ENCODE results near the gene ACADS.

DNA sequence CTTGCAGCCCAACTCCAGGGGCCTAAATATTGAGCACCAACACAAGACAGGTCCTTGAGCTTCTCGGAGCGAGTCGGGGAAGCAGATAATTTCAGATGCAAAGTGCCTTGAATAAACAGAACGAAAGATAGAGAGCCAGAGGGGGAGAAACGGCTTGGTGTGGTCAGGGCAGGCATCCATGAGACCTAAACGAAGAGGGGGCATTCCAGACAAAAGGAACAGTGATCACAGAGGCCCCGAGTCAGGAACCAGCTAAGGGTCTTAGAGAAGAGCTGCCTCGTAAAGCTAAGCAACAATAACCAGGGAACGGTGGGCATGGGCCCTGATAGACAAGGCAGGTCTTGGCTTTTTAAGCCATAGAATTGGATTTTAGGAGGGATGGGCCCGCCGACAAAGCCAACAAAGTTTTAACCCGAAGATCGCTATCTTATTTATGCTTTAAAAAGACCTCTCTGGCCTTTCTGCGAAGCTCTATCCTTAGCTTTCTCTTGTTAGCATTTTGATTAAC lies 421 bp upstream of the ACADS start:
- TF ChIP-seq, protein P1, sequence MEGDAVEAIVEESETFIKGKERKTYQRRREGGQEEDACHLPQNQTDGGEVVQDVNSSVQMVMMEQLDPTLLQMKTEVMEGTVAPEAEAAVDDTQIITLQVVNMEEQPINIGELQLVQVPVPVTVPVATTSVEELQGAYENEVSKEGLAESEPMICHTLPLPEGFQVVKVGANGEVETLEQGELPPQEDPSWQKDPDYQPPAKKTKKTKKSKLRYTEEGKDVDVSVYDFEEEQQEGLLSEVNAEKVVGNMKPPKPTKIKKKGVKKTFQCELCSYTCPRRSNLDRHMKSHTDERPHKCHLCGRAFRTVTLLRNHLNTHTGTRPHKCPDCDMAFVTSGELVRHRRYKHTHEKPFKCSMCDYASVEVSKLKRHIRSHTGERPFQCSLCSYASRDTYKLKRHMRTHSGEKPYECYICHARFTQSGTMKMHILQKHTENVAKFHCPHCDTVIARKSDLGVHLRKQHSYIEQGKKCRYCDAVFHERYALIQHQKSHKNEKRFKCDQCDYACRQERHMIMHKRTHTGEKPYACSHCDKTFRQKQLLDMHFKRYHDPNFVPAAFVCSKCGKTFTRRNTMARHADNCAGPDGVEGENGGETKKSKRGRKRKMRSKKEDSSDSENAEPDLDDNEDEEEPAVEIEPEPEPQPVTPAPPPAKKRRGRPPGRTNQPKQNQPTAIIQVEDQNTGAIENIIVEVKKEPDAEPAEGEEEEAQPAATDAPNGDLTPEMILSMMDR (IDR thresholded peaks at IDR 0.05) = no peak
- no peak for TF ChIP-seq POLR2AphosphoS5 (IDR thresholded peaks at IDR 0.05)
- no peak for TF ChIP-seq EP300 (IDR thresholded peaks at IDR 0.05)
- TF ChIP-seq POLR2A (IDR thresholded peaks at IDR 0.05) = no peak

Measured in stomach (tissue), 4 donors.